Measurements from ENCODE around the gene CAPN3. TPM values are rescaled to one million over a fixed set of nuclear protein-coding genes. Genes with fewer than 3 reads are reported as not detected.

Gene CAPN3
- total and polyA plus RNA-seq, 2 donors (not counting 3 experiments of a cell fraction or from before 2014, with no cell fraction given) = 2.2 to 3.7 TPM

DNA sequence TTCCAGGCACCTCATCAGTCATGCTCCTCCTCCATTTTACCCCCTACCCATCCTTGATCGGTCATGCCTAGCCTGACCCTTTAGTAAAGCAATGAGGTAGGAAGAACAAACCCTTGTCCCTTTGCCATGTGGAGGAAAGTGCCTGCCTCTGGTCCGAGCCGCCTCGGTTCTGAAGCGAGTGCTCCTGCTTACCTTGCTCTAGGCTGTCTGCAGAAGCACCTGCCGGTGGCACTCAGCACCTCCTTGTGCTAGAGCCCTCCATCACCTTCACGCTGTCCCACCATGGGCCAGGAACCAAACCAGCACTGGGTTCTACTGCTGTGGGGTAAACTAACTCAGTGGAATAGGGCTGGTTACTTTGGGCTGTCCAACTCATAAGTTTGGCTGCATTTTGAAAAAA lies 52.6 kb downstream of the CAPN3 start:
- Histone ChIP-seq H3K79me2 (ENCODE audit: control insufficient read depth, insufficient read depth, low read length) (no peaks in the 10 kb centered on the region), H3K27me3 (ENCODE audit: control insufficient read depth in 2 of 2, insufficient read depth in 2 of 2, low read length in 2 of 2) (no peaks in the 10 kb centered on the region), H3K9ac (replicated peaks; ENCODE audit: extremely low read depth, insufficient read depth, low read length) (no peak overlapping the region), H3K9me3 (replicated peaks; ENCODE audit: control insufficient read depth, insufficient read depth, low read length) (no peaks in the 10 kb centered on the region), H3K4me3 (replicated peaks in 1 of 3; ENCODE audit: insufficient read depth in 1 of 3, low read depth in 1 of 3, low read length in 3 of 3) (no peak overlapping the region), H3K4me1 (ENCODE audit: control insufficient read depth, extremely low read depth, insufficient read depth, low read length) (no peaks in the 10 kb centered on the region), H2AFZ (ENCODE audit: low read depth, low read length) (no peak overlapping the region), H3K27ac (ENCODE audit: insufficient read depth, low read depth, low read length) (no peak overlapping the region), H3K36me3 (ENCODE audit: control insufficient read depth in 2 of 2, extremely low read depth in 1 of 2, insufficient read depth in 2 of 2, low read length in 2 of 2) (peaks cover 21 to 27% of the 10 kb centered on the region in 2 experiments), H3K9me1 (replicated peaks; ENCODE audit: control insufficient read depth, extremely low read depth, insufficient read depth, low read length) (no peaks in the 10 kb centered on the region), H3K4me2 (ENCODE audit: insufficient read depth, low read length) (no peak overlapping the region), H4K20me1 (replicated peaks; ENCODE audit: control insufficient read depth, extremely low read depth, insufficient read depth, low read length) (no peaks in the 10 kb centered on the region)
- no TSS peak for BruUV-seq (replicated peaks)
- intact Hi-C loops (cut with micrococcal nuclease) (no loop called here), dilution Hi-C loops (cut with MboI; ENCODE audit: extremely low pct_ligation_motif_present, low sequenced_read_pairs) (no loop called here)
- DNase-seq (ENCODE audit: low read depth, low spot score) (no peak), FAIRE-seq (no peak)
- TF ChIP-seq JUN (IDR thresholded peaks at IDR 0.05; ENCODE audit: borderline replicate concordance, insufficient read depth, insufficient read length, low read depth) (no peak), EZH2 (IDR thresholded peaks at IDR 0.05; ENCODE audit: borderline replicate concordance, low read depth, low read length, severe bottlenecking) (no peak), GATA2 (IDR thresholded peaks at IDR 0.05; ENCODE audit: insufficient read depth, insufficient read length, low read depth, low read length) (no peak), POLR2A (IDR thresholded peaks at IDR 0.05; ENCODE audit: low read depth, low read length) (no peak), FOS (IDR thresholded peaks at IDR 0.05; ENCODE audit: borderline replicate concordance, insufficient read depth, low read length) (no peak), POLR2AphosphoS5 (IDR thresholded peaks at IDR 0.05; ENCODE audit: insufficient read depth, low read depth, low read length) (no peak), CTCF (IDR thresholded peaks at IDR 0.05; ENCODE audit: extremely low read depth in 1 of 2, insufficient read depth in 1 of 2, low read depth in 1 of 2, low read length in 2 of 2) (no peak), MYC (IDR thresholded peaks at IDR 0.05; ENCODE audit: low read depth, low read length) (no peak)
- TF ChIP-seq, protein P1, sequence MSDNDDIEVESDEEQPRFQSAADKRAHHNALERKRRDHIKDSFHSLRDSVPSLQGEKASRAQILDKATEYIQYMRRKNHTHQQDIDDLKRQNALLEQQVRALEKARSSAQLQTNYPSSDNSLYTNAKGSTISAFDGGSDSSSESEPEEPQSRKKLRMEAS (IDR thresholded peaks at IDR 0.05; ENCODE audit: insufficient read depth, insufficient read length) = no peak
- ChIA-PET POLR2A (no interaction called here), CTCF (interaction anchor here (1.4 to 2.8 kb wide), 2 partner anchors 8 to 27 kb away, joined by 4 to 11 read pairs; no protein-coding TSS in a partner anchor)

Data from endothelial cell of umbilical vein (primary cell).